HCT116 (cell line): Measurements from ENCODE around the gene FAM177B. TPM values are rescaled to one million over a fixed set of nuclear protein-coding genes. Genes with fewer than 3 reads are reported as not detected.

Source experiments
- ATAC-seq: fragments of 200-7000 bp; cut with Tn5 transposase; 2 replicates; pipeline ENCODE4 v1.9.1; 2020; ENCODE audit warnings: mild to moderate bottlenecking, moderate library complexity
- BruUV-seq: library from RNA; stranded (reverse); fragments of 400-500 nt; replicated peaks from 2 replicates; lab custom pipeline; 2021; lab: Mats Ljungman, UMichigan
- CTCF ChIA-PET: fragments of 300-600 bp; sonication (Branson Sonifier 250); formaldehyde crosslinking; loops from one replicate; lab custom pipeline; 2021; ENCODE audit warnings: antibody characterized with exemption; lab: Charles Lee
- POLR2A ChIA-PET: fragments of 300-600, 350-600 bp; sonication (Branson Sonifier 250); formaldehyde crosslinking; loops from one replicate; lab custom pipeline; 2021; ENCODE audit warnings: antibody characterized with exemption; lab: Charles Lee
- RAD21 ChIA-PET, 2 experiments: fragments of 300-600 bp; sonication (Branson Sonifier 250); formaldehyde crosslinking; loops; one replicate each; lab custom pipeline; 2023; ENCODE audit warnings: low total read pairs in 2 of 2; ENCODE audit not compliant: uncharacterized antibody in 2 of 2, unreplicated experiment in 2 of 2, low non-redundant PET in 1 of 2; lab: Charles Lee
- DNase-seq: peaks from one replicate; pipeline ENCODE4 v3.0.0-alpha.2; 2010; ENCODE audit warnings: low read depth, low spot score
- H2AFZ ChIP-seq: fragments of 200-600 bp; shearing (Covaris generic), sonication (generic); 2 replicates; pipeline ENCODE4 v1.6.1; 2017; ENCODE audit warnings: low read depth, mixed run types, mixed read lengths, antibody characterized with exemption, low read length; ENCODE audit not compliant: poor library complexity, severe bottlenecking
- H3K27ac ChIP-seq: 2 replicates; pipeline ENCODE4 v1.5.1; 2012; ENCODE audit warnings: low read depth, low read length
- H3K27me3 ChIP-seq: fragments of 200-600 bp; sonication (generic); 2 replicates; pipeline ENCODE4 v1.6.1; 2016; ENCODE audit warnings: mixed run types, low read length, mixed read lengths; ENCODE audit not compliant: insufficient read depth
- H3K36me3 ChIP-seq, 2 experiments: fragments of 200-500 bp in 1 of 2; fragments of 200-600 bp in 1 of 2; sonication (Bioruptor generic) in 1 of 2; sonication (generic) in 1 of 2; 2 replicates each; pipeline versions ENCODE4 v1.5.1 to v1.6.1; 2014 to 2016; ENCODE audit warnings: low read length in 2 of 2, inconsistent platforms in 1 of 2, mixed read lengths in 1 of 2, mixed run types in 1 of 2; ENCODE audit not compliant: insufficient read depth in 2 of 2, control insufficient read depth in 1 of 2
- H3K4me1 ChIP-seq, 2 experiments: fragments of 200-600 bp in 1 of 2; sonication (generic) in 1 of 2; 2 replicates each; pipeline versions ENCODE4 v1.5.1 to v1.6.1; 2012 to 2017; ENCODE audit warnings: low read length in 2 of 2, inconsistent platforms in 1 of 2, mild to moderate bottlenecking in 1 of 2, mixed read lengths in 1 of 2, mixed run types in 1 of 2, moderate library complexity in 1 of 2; ENCODE audit not compliant: insufficient read depth in 2 of 2, control insufficient read depth in 1 of 2
- H3K4me2 ChIP-seq: fragments of 200-600 bp; sonication (generic); 2 replicates; pipeline ENCODE4 v1.6.1; 2017; ENCODE audit warnings: mixed run types, low read length, mixed read lengths
- H3K4me3 ChIP-seq, 2 experiments: fragments of 200-600 bp in 1 of 2; sonication (generic) in 1 of 2; replicated peaks in 1 of 2; 2 replicates each; pipeline ENCODE4 v1.5.1; 2011 to 2016; ENCODE audit warnings: low read length in 2 of 2, control low read depth in 1 of 2, low read depth in 1 of 2, mild to moderate bottlenecking in 1 of 2, mixed read lengths in 1 of 2, mixed run types in 1 of 2
- H3K79me2 ChIP-seq: fragments of 200-600 bp; sonication (generic); 2 replicates; pipeline ENCODE4 v1.6.1; 2017; ENCODE audit warnings: mild to moderate bottlenecking, mixed run types, low read length, moderate library complexity, mixed read lengths; ENCODE audit not compliant: insufficient read depth
- H3K9ac ChIP-seq: fragments of 200-600 bp; sonication (generic); 2 replicates; pipeline ENCODE4 v1.6.1; 2016; ENCODE audit warnings: low read length, mixed read lengths
- H3K9me2 ChIP-seq: fragments of 200-600 bp; sonication (generic), shearing (Covaris generic); 2 replicates; pipeline ENCODE4 v1.6.1; 2017; ENCODE audit warnings: mixed run types, mild to moderate bottlenecking, moderate library complexity; ENCODE audit not compliant: insufficient read depth
- H3K9me3 ChIP-seq, 2 experiments: fragments of 200-500 bp in 1 of 2; fragments of 200-600 bp in 1 of 2; sonication (Bioruptor generic) in 1 of 2; sonication (generic) in 1 of 2; 2 replicates each; pipeline ENCODE4 v1.6.1; 2014 to 2017; ENCODE audit warnings: low read length in 2 of 2, mixed read lengths in 2 of 2, inconsistent platforms in 1 of 2, low read depth in 1 of 2, mild to moderate bottlenecking in 1 of 2, mixed run types in 1 of 2, moderate library complexity in 1 of 2; ENCODE audit not compliant: control insufficient read depth in 1 of 2, insufficient read depth in 1 of 2
- H4K20me1 ChIP-seq: fragments of 200-600 bp; sonication (generic), shearing (Covaris generic); 2 replicates; pipeline ENCODE4 v1.6.1; 2017; ENCODE audit warnings: mixed run types, mild to moderate bottlenecking, moderate library complexity; ENCODE audit not compliant: insufficient read depth
- CBX3 ChIP-seq: IDR thresholded peaks from 2 replicates; pipeline ENCODE4 v1.6.1; 2012; ENCODE audit warnings: low read depth
- CEBPB ChIP-seq: IDR thresholded peaks from 2 replicates; pipeline ENCODE4 v1.6.1; 2012; ENCODE audit warnings: low read depth
- ELF1 ChIP-seq: IDR thresholded peaks from 2 replicates; pipeline ENCODE4 v1.6.1; 2012; ENCODE audit warnings: low read depth, borderline replicate concordance
- EZH2 ChIP-seq: fragments of 200-600 bp; sonication (generic); IDR thresholded peaks from 2 replicates; pipeline ENCODE4 v1.6.1; 2017; ENCODE audit warnings: antibody characterized with exemption, mixed run types
- FOSL1 ChIP-seq: IDR thresholded peaks from 2 replicates; pipeline ENCODE4 v1.6.1; 2012; ENCODE audit warnings: low read depth
- POLR2A ChIP-seq: IDR thresholded peaks from 2 replicates; pipeline ENCODE4 v1.7.0; 2011; ENCODE audit warnings: borderline replicate concordance; ENCODE audit not compliant: insufficient read depth, insufficient read length; ENCODE audit errors: extremely low read depth
- POLR2AphosphoS5 ChIP-seq: IDR thresholded peaks from 2 replicates; pipeline ENCODE4 v1.6.1; 2011; ENCODE audit warnings: mild to moderate bottlenecking, low read depth, low read length, moderate library complexity
- RAD21 ChIP-seq: IDR thresholded peaks from 2 replicates; pipeline ENCODE4 v1.6.1; 2012; ENCODE audit warnings: low read depth, mild to moderate bottlenecking
- SIN3A ChIP-seq: IDR thresholded peaks from 2 replicates; pipeline ENCODE4 v1.6.1; 2012; ENCODE audit warnings: low read depth
- SP1 ChIP-seq: IDR thresholded peaks from 2 replicates; pipeline ENCODE4 v1.6.1; 2012; ENCODE audit warnings: low read depth
- TCF7L2 ChIP-seq: IDR thresholded peaks from 2 replicates; pipeline ENCODE4 v1.7.0; 2011; ENCODE audit warnings: borderline replicate concordance, inconsistent platforms; ENCODE audit not compliant: insufficient read depth, insufficient read length; ENCODE audit errors: extremely low read depth
- YY1 ChIP-seq: IDR thresholded peaks from 2 replicates; pipeline ENCODE4 v1.6.1; 2011; ENCODE audit warnings: low read length, low read depth, moderate library complexity, mild to moderate bottlenecking; ENCODE audit not compliant: insufficient replicate concordance; ENCODE audit errors: extremely low read depth
- ZNF274 ChIP-seq: fragments of 200-500 bp; sonication (Bioruptor generic); IDR thresholded peaks from 2 replicates; pipeline ENCODE4 v1.6.1; 2014; ENCODE audit warnings: mild to moderate bottlenecking, low read depth, low read length, inconsistent platforms
- intact Hi-C: fragments of 100-400 bp; cut with micrococcal nuclease; formaldehyde crosslinking; loops from 2 replicates; pipeline ENCODE4 v1.10.0; 2022
- total RNA-seq: library from RNA; stranded (reverse); gene quantifications from one replicate; pipeline ENCODE4 v1.2.1, GENCODE V29; 2021; ENCODE audit not compliant: unreplicated experiment
- TF ChIP-seq, protein P1 (sequence below): IDR thresholded peaks from 2 replicates; pipeline ENCODE4 v1.6.1; 2012
- TF ChIP-seq, protein P2 (sequence below): IDR thresholded peaks from 2 replicates; pipeline ENCODE4 v1.6.1; 2012
- TF ChIP-seq, protein P3 (sequence below): IDR thresholded peaks from 2 replicates; pipeline ENCODE4 v1.6.1; 2011; ENCODE audit warnings: mild to moderate bottlenecking, low read length, moderate library complexity; ENCODE audit not compliant: insufficient replicate concordance; ENCODE audit errors: extremely low read depth

The FAM177B gene
- total RNA-seq, 1 experiment from 2014 or later = not detected

DNA sequence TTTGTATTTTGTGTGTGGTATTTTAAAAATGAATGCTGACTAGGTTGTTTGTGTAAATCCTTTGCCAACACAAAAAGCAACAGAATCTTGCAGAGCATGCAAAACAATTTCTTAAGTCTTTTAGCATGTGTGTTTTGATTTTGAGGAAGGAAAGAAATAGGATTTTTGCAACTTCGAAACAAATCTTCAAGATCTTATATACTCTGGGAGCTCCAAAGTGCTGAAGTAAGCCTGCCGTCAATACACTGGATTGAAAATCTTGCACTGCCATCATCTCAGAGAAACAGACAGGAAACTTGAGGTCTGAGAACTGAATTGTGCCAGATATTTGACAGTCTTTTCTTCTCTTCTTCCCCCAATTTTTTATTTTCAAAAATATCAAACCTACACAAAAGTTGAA, 48.5 kb downstream of the FAM177B start:
- Histone ChIP-seq H3K4me1 (no peaks in the 10 kb centered on the region; a peak in 1 of 4 replicates), H4K20me1 (no peaks in the 10 kb centered on the region), H3K27ac (no peak overlapping the region), H3K9ac (no peak overlapping the region), H3K4me3 (no peak overlapping the region), H3K9me2 (no peaks in the 10 kb centered on the region; the same call in 1 of the 2 replicates), H3K9me3 (no peaks in the 10 kb centered on the region), H2AFZ (no peak overlapping the region), H3K4me2 (no peak overlapping the region), H3K36me3 (no peaks in the 10 kb centered on the region), H3K27me3 (0 out of 2 replicates have a peak, but pooled peaks cover 3% of the 10 kb centered on the region), H3K79me2 (no peaks in the 10 kb centered on the region)
- ATAC-seq (no peak), DNase-seq (no peak)
- intact Hi-C loops = no loop called here
- BruUV-seq = no TSS peak
- ChIA-PET POLR2A (interaction anchor here (1.0 kb wide), 1 partner anchor 9 kb away, joined by 3 read pairs; no protein-coding TSS in a partner anchor), CTCF (interaction anchor here (1.3 kb wide), 1 partner anchor 304 kb away, joined by 3 read pairs; no protein-coding TSS in a partner anchor), RAD21 (no interaction called here)
- TF ChIP-seq, protein P1, sequence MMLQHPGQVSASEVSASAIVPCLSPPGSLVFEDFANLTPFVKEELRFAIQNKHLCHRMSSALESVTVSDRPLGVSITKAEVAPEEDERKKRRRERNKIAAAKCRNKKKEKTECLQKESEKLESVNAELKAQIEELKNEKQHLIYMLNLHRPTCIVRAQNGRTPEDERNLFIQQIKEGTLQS = no peak
- TF ChIP-seq RAD21 (no peak), SP1 (no peak), ZNF274 (no peak), TCF7L2 (no peak), SIN3A (no peak), CEBPB (no peak), FOSL1 (no peak), ELF1 (no peak), POLR2AphosphoS5 (no peak), POLR2A (no peak), YY1 (no peak), CBX3 (no peak), EZH2 (no peak)
- TF ChIP-seq, protein P2, sequence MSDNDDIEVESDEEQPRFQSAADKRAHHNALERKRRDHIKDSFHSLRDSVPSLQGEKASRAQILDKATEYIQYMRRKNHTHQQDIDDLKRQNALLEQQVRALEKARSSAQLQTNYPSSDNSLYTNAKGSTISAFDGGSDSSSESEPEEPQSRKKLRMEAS = no peak
- TF ChIP-seq, protein P3, sequence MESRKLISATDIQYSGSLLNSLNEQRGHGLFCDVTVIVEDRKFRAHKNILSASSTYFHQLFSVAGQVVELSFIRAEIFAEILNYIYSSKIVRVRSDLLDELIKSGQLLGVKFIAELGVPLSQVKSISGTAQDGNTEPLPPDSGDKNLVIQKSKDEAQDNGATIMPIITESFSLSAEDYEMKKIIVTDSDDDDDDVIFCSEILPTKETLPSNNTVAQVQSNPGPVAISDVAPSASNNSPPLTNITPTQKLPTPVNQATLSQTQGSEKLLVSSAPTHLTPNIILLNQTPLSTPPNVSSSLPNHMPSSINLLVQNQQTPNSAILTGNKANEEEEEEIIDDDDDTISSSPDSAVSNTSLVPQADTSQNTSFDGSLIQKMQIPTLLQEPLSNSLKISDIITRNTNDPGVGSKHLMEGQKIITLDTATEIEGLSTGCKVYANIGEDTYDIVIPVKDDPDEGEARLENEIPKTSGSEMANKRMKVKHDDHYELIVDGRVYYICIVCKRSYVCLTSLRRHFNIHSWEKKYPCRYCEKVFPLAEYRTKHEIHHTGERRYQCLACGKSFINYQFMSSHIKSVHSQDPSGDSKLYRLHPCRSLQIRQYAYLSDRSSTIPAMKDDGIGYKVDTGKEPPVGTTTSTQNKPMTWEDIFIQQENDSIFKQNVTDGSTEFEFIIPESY = no peak
